HL-60 (cell line): ENCODE results near the gene RNF180.

Source experiments
- DNase-seq, 2 experiments: peaks; one replicate each; pipeline ENCODE4 v3.0.0-alpha.2; 2010 to 2020; ENCODE audit warnings: low read depth in 1 of 2, low spot score in 1 of 2
- H3K27ac ChIP-seq: fragments of 250-450 bp; sonication (Bioruptor Pico); replicated peaks from 2 replicates; pipeline ENCODE4 v1.5.1; 2020; ENCODE audit warnings: mild to moderate bottlenecking, moderate library complexity
- H3K27me3 ChIP-seq: fragments of 250-450 bp; sonication (Bioruptor Pico); 2 replicates; pipeline ENCODE4 v1.5.1; 2021; ENCODE audit warnings: mild to moderate bottlenecking, moderate library complexity; ENCODE audit not compliant: insufficient read depth, poor library complexity, severe bottlenecking
- H3K4me3 ChIP-seq: replicated peaks from 2 replicates; pipeline ENCODE4 v1.5.1; 2011; ENCODE audit warnings: mild to moderate bottlenecking, control low read depth, low read length; ENCODE audit not compliant: insufficient read depth
- GABPA ChIP-seq: IDR thresholded peaks from 2 replicates; pipeline ENCODE4 v1.6.1; 2012; ENCODE audit warnings: low read depth
- POLR2AphosphoS5 ChIP-seq: IDR thresholded peaks from 2 replicates; pipeline ENCODE4 v1.6.1; 2012; ENCODE audit warnings: low read depth
- SPI1 ChIP-seq: IDR thresholded peaks from 2 replicates; pipeline ENCODE4 v1.6.1; 2012; ENCODE audit warnings: low read depth, mild to moderate bottlenecking, borderline replicate concordance
- TF ChIP-seq, protein P1 (sequence below): IDR thresholded peaks from one replicate; pipeline ENCODE4 v1.5.1; 2011; ENCODE audit warnings: low read length, control low read depth, inconsistent platforms; ENCODE audit not compliant: insufficient read depth
- TF ChIP-seq, protein P2 (sequence below): IDR thresholded peaks from 2 replicates; pipeline ENCODE4 v1.6.1; 2012; ENCODE audit warnings: low read depth; ENCODE audit not compliant: insufficient replicate concordance

Gene RNF180

DNA sequence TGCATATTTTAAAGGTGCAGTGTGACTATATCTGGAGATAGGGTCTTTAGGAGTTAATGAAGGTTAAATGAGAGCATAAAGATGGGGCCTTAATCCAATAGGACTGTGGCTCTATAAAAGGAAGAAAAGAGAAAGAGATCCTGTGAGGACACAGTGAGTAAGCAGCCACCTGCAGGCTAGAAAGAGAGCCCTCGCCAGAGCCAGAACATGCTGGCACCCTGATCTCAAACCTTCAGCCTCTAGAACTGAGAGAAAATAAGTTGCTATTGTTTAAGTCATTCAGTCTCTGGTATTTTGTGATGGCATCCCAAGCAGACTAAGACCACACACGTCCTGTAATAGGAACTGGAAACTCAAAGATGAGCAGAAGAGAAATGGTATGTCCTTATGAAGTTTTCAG, 41.0 kb downstream of the RNF180 start:
- H3K27me3 ChIP-seq, result no peaks in the 10 kb centered on the region
- DNase-seq, result no peak
- H3K27ac ChIP-seq, result no peak overlapping the region
- H3K4me3 ChIP-seq, result no peak overlapping the region
- no peak for TF ChIP-seq POLR2AphosphoS5
- TF ChIP-seq SPI1, result no peak
- no peak for TF ChIP-seq GABPA
- TF ChIP-seq, protein P1, sequence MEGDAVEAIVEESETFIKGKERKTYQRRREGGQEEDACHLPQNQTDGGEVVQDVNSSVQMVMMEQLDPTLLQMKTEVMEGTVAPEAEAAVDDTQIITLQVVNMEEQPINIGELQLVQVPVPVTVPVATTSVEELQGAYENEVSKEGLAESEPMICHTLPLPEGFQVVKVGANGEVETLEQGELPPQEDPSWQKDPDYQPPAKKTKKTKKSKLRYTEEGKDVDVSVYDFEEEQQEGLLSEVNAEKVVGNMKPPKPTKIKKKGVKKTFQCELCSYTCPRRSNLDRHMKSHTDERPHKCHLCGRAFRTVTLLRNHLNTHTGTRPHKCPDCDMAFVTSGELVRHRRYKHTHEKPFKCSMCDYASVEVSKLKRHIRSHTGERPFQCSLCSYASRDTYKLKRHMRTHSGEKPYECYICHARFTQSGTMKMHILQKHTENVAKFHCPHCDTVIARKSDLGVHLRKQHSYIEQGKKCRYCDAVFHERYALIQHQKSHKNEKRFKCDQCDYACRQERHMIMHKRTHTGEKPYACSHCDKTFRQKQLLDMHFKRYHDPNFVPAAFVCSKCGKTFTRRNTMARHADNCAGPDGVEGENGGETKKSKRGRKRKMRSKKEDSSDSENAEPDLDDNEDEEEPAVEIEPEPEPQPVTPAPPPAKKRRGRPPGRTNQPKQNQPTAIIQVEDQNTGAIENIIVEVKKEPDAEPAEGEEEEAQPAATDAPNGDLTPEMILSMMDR, result no peak
- TF ChIP-seq, protein P2, sequence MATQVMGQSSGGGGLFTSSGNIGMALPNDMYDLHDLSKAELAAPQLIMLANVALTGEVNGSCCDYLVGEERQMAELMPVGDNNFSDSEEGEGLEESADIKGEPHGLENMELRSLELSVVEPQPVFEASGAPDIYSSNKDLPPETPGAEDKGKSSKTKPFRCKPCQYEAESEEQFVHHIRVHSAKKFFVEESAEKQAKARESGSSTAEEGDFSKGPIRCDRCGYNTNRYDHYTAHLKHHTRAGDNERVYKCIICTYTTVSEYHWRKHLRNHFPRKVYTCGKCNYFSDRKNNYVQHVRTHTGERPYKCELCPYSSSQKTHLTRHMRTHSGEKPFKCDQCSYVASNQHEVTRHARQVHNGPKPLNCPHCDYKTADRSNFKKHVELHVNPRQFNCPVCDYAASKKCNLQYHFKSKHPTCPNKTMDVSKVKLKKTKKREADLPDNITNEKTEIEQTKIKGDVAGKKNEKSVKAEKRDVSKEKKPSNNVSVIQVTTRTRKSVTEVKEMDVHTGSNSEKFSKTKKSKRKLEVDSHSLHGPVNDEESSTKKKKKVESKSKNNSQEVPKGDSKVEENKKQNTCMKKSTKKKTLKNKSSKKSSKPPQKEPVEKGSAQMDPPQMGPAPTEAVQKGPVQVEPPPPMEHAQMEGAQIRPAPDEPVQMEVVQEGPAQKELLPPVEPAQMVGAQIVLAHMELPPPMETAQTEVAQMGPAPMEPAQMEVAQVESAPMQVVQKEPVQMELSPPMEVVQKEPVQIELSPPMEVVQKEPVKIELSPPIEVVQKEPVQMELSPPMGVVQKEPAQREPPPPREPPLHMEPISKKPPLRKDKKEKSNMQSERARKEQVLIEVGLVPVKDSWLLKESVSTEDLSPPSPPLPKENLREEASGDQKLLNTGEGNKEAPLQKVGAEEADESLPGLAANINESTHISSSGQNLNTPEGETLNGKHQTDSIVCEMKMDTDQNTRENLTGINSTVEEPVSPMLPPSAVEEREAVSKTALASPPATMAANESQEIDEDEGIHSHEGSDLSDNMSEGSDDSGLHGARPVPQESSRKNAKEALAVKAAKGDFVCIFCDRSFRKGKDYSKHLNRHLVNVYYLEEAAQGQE, result no peak

DNA sequence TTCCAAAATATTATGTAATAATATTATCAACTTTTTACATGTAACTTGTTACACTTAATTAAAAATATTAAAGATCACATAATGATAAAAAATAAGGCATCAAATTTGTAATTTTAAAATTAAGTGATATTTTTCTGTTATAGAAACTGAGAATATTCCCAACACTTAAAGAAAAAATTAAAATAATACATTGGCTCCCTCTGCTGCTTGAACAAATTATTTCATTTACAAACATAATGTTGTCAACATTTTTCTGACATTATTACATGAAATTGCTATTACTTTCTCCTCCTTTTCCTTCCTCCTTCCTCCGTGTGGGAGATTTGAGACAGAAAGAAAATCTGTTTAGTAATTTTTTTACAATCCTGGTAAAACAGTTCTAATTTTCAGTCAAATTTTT, 42.3 kb downstream of the RNF180 start:
- DNase-seq, result no peak
- TF ChIP-seq, protein P1, result no peak
- TF ChIP-seq SPI1, result no peak
- no peak for TF ChIP-seq POLR2AphosphoS5
- TF ChIP-seq, protein P2, result no peak
- TF ChIP-seq GABPA, result no peak
- Histone ChIP-seq H3K27me3 (no peaks in the 10 kb centered on the region), H3K27ac (no peak overlapping the region), H3K4me3 (no peak overlapping the region)

DNA sequence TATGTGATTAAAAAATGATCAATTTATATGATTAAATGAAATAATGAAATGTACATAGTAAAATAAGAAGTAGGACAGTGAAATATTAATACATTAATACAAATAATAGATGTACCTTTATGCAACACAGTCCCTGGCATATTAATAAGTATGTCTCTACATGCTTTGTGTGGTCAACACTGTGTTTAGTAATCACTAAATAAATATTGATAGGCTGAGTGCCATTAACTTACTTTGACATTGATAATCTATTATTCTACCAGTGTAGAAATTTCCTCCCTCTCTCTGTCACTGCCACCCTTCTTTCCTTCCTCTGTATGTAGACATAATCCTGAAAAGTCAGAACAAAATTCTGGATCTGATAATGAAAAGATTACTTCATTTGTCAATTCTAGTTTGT, 43.7 kb downstream of the RNF180 start:
- Histone ChIP-seq H3K27me3 (no peaks in the 10 kb centered on the region), H3K27ac (no peak overlapping the region), H3K4me3 (no peak overlapping the region)
- DNase-seq, result no peak
- TF ChIP-seq GABPA (no peak), POLR2AphosphoS5 (no peak), SPI1 (no peak)
- TF ChIP-seq, protein P1, result no peak
- TF ChIP-seq, protein P2, result no peak
